OCI-LY3 (cell line): ENCODE results near the gene CPSF4.

ENCODE experiments used
- EZH2phosphoT487 ChIP-seq: fragments of 200-600 bp; shearing (Covaris generic); IDR thresholded peaks from 2 replicates; pipeline ENCODE4 v1.6.1; 2018; ENCODE audit warnings: antibody characterized with exemption, mixed run types, low read depth
- TF ChIP-seq, protein P1 (sequence below): fragments of 200-600, 300-600 bp; sonication (generic); IDR thresholded peaks from 2 replicates; pipeline ENCODE4 v1.5.1; 2014; ENCODE audit warnings: antibody characterized with exemption, low read length, low read depth

DNA sequence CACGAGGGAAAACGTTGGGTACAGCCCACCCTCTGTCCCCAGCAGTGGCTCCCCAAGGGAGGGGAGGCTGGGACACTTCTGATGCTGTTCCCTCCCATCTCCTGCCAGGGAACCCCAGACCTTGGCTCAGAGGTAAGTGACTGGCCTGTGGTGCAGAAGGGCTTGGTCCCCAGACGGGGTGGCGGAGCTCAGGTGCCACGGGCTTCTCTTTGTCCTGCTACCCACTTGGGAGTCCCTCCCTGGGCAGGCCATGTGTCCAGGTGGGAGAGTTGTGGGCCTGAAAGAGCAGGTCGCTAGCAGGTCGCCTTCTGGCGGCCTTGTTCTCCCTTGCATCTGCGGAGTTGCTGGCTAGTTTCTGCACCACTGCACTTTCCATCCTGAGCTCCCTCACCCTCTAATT, 17.1 kb downstream of the CPSF4 start:
- TF ChIP-seq, protein P1, sequence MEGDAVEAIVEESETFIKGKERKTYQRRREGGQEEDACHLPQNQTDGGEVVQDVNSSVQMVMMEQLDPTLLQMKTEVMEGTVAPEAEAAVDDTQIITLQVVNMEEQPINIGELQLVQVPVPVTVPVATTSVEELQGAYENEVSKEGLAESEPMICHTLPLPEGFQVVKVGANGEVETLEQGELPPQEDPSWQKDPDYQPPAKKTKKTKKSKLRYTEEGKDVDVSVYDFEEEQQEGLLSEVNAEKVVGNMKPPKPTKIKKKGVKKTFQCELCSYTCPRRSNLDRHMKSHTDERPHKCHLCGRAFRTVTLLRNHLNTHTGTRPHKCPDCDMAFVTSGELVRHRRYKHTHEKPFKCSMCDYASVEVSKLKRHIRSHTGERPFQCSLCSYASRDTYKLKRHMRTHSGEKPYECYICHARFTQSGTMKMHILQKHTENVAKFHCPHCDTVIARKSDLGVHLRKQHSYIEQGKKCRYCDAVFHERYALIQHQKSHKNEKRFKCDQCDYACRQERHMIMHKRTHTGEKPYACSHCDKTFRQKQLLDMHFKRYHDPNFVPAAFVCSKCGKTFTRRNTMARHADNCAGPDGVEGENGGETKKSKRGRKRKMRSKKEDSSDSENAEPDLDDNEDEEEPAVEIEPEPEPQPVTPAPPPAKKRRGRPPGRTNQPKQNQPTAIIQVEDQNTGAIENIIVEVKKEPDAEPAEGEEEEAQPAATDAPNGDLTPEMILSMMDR: no peak
- TF ChIP-seq EZH2phosphoT487: no peak
